Spinal cord (tissue), 10 donors: ENCODE measurements around the gene DISP3. TPM values are rescaled to one million over a fixed set of nuclear protein-coding genes. Genes with fewer than 3 reads are reported as not detected.

Experiments used
- DNase-seq, 6 donors: peaks; one replicate each; pipeline versions ENCODE4 v3.0.0 to v3.0.0-alpha.2; 2013 to 2015; ENCODE audit warnings: low spot score in 6 of 6, low read depth in 4 of 6
- H3K27ac ChIP-seq: one replicate; pipeline ENCODE4 v1.5.1; 2013; ENCODE audit warnings: low read depth, low read length, control low read depth
- H3K27me3 ChIP-seq: one replicate; pipeline ENCODE4 v1.6.1; 2013; ENCODE audit warnings: low read length; ENCODE audit not compliant: control insufficient read depth, insufficient read depth
- H3K36me3 ChIP-seq: one replicate; pipeline ENCODE4 v1.6.1; 2013; ENCODE audit warnings: low read length; ENCODE audit not compliant: control insufficient read depth, insufficient read depth
- H3K4me1 ChIP-seq: one replicate; pipeline ENCODE4 v1.6.1; 2013; ENCODE audit warnings: low read length; ENCODE audit not compliant: control insufficient read depth, insufficient read depth
- H3K4me3 ChIP-seq: one replicate; pipeline ENCODE4 v1.5.1; 2013; ENCODE audit warnings: low read depth, low read length, control low read depth
- H3K9me3 ChIP-seq: one replicate; pipeline ENCODE4 v1.6.1; 2013; ENCODE audit warnings: low read length; ENCODE audit not compliant: control insufficient read depth, insufficient read depth
- WGBS: methylation state at CpG from one replicate; pipeline ENCODE4 v1.1.5; 2013; ENCODE audit warnings: missing lambda C conversion rate; ENCODE audit not compliant: insufficient coverage; 5-methylcytosine and 5-hydroxymethylcytosine counted together
- polyA plus RNA-seq, 2 donors: library from polyadenylated mRNA; unstranded; fragments of 120-200 nt; gene quantifications; one replicate each; pipeline ENCODE4 v1.2.1, GENCODE V29; 2013; ENCODE audit not compliant: insufficient read length in 2 of 2
- total RNA-seq, 2 donors: library from RNA; depleted of rRNA in 1 of 2; stranded (reverse); fragments of 120-200 nt in 1 of 2; fragments of >200 nt in 1 of 2; gene quantifications; one replicate each; pipeline versions ENCODE4 v1.2.3 to v1.2.4, GENCODE V29; 2013 to 2014
- donor health status: healthy.

Gene DISP3
- total and polyA plus RNA-seq, 4 donors = 7.4 to 29.3 (median 18.4) TPM

GRCh38 chr1:11518791-11519628 lies 40.1 kb downstream of the DISP3 start:
- Histone ChIP-seq H3K9me3 (no peaks in the 10 kb centered on the region), H3K36me3 (peaks cover 97% of the 10 kb centered on the region), H3K4me1 (no peaks in the 10 kb centered on the region), H3K27ac (no peak overlapping the region), H3K27me3 (no peaks in the 10 kb centered on the region), H3K4me3 (no peak overlapping the region)
- no peak for DNase-seq
- WGBS = 88% methylated on average over 17 of the region's 18 CpGs

- Histone ChIP-seq H3K4me3 (no peak overlapping the region), H3K36me3 (peaks cover 99% of the 10 kb centered on the region), H3K27ac (no peak overlapping the region), H3K27me3 (no peaks in the 10 kb centered on the region), H3K9me3 (no peaks in the 10 kb centered on the region), H3K4me1 (no peaks in the 10 kb centered on the region)
- 89% methylated on average over 13 of the region's 13 CpGs for WGBS
- DNase-seq = no peak
Observed at GRCh38 chr1:11519629-11520031, 40.7 kb downstream of the DISP3 start.

- peaks cover 99% of the 10 kb centered on the region for H3K36me3 ChIP-seq
- DNase-seq = no peak
- 94% methylated on average over 22 of the region's 23 CpGs for WGBS
Observed at GRCh38 chr1:11520531-11521233, 41.7 kb downstream of the DISP3 start.

GRCh38 chr1:11521582-11522399 lies 42.8 kb downstream of the DISP3 start:
- H3K36me3 ChIP-seq = peaks cover 98% of the 10 kb centered on the region
- no peak overlapping the region for H3K4me3 ChIP-seq

More at GRCh38 chr1:11520531-11521233, 41.7 kb downstream of the DISP3 start:
- Histone ChIP-seq H3K27me3 (no peaks in the 10 kb centered on the region), H3K9me3 (no peaks in the 10 kb centered on the region), H3K4me3 (no peak overlapping the region), H3K27ac (no peak overlapping the region), H3K4me1 (no peaks in the 10 kb centered on the region)

GRCh38 chr1:11522400-11523235 lies 43.7 kb downstream of the DISP3 start:
- H3K9me3 ChIP-seq = no peaks in the 10 kb centered on the region
- no peak overlapping the region for H3K4me3 ChIP-seq
- H3K27me3 ChIP-seq = no peaks in the 10 kb centered on the region
- no peaks in the 10 kb centered on the region for H3K4me1 ChIP-seq
- 70% methylated on average over 6 of the region's 8 CpGs for WGBS
- H3K27ac ChIP-seq = no peak overlapping the region
- DNase-seq = no peak
- H3K36me3 ChIP-seq = peaks cover 98% of the 10 kb centered on the region

More at GRCh38 chr1:11521582-11522399, 42.8 kb downstream of the DISP3 start:
- Histone ChIP-seq H3K27me3 (no peaks in the 10 kb centered on the region), H3K27ac (no peak overlapping the region), H3K4me1 (no peaks in the 10 kb centered on the region), H3K9me3 (no peaks in the 10 kb centered on the region)
- DNase-seq = no peak
- WGBS = 88% methylated on average over 12 of the region's 12 CpGs

GRCh38 chr1:11523261-11523660 lies 44.3 kb downstream of the DISP3 start:
- Histone ChIP-seq H3K27ac (no peak overlapping the region), H3K27me3 (no peaks in the 10 kb centered on the region), H3K4me1 (no peaks in the 10 kb centered on the region), H3K9me3 (no peaks in the 10 kb centered on the region), H3K4me3 (no peak overlapping the region), H3K36me3 (peaks cover 99% of the 10 kb centered on the region)
- DNase-seq = no peak
- WGBS = 90% methylated on average over 9 of the region's 10 CpGs

- 86% methylated on average over 9 of the region's 9 CpGs for WGBS
- no peaks in the 10 kb centered on the region for H3K4me1 ChIP-seq
- no peak for DNase-seq
- no peak overlapping the region for H3K4me3 ChIP-seq
- H3K36me3 ChIP-seq = peaks cover 99% of the 10 kb centered on the region
- H3K9me3 ChIP-seq = no peaks in the 10 kb centered on the region
- no peak overlapping the region for H3K27ac ChIP-seq
- no peaks in the 10 kb centered on the region for H3K27me3 ChIP-seq
Observed at GRCh38 chr1:11523746-11524464, 45.0 kb downstream of the DISP3 start.

- Histone ChIP-seq H3K27me3 (no peaks in the 10 kb centered on the region), H3K4me3 (no peak overlapping the region), H3K9me3 (no peaks in the 10 kb centered on the region), H3K27ac (no peak overlapping the region), H3K36me3 (peaks cover 99% of the 10 kb centered on the region), H3K4me1 (no peaks in the 10 kb centered on the region)
- WGBS = 85% methylated on average over 6 of the region's 6 CpGs
- DNase-seq = no peak
Observed at GRCh38 chr1:11524465-11525150, 45.7 kb downstream of the DISP3 start.
